Measurements from ENCODE around the gene FAM200A.
"Not testable (repeated sequence)": the region's sequence is repeated elsewhere in the genome, so short reads cannot be mapped to it uniquely, and the experiment has no call there.

The FAM200A gene

DNA sequence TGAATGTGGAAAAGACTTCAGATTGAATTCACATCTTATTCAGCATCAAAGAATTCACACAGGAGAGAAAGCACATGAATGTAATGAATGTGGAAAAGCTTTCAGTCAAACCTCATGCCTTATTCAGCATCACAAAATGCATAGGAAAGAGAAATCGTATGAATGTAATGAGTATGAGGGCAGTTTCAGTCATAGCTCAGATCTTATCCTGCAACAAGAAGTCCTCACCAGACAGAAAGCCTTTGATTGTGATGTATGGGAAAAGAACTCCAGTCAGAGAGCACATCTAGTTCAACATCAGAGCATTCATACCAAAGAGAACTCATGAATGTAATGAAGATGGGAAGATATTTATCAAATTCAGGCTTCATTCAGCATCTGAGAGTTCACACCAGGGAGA, 21.3 kb upstream of the FAM200A start:
- Histone ChIP-seq H3K27ac (ENCODE audit: low read length) (no peak overlapping the region), H3K9ac (ENCODE audit: low read depth, low read length) (no peak overlapping the region), H3K27me3 (ENCODE audit: insufficient read depth, low read length) (no peaks in the 10 kb centered on the region), H3K4me1 (ENCODE audit: insufficient read depth, low read length) (peaks cover 12% of the 10 kb centered on the region; the same call in 1 of the 2 replicates), H3K9me3 (ENCODE audit: insufficient read depth, low read depth, low read length) (no peaks in the 10 kb centered on the region), H3K4me3 (ENCODE audit: low read length) (no peak overlapping the region), H3K36me3 (ENCODE audit: insufficient read depth, low read depth, low read length) (peaks cover 56% of the 10 kb centered on the region)

DNA sequence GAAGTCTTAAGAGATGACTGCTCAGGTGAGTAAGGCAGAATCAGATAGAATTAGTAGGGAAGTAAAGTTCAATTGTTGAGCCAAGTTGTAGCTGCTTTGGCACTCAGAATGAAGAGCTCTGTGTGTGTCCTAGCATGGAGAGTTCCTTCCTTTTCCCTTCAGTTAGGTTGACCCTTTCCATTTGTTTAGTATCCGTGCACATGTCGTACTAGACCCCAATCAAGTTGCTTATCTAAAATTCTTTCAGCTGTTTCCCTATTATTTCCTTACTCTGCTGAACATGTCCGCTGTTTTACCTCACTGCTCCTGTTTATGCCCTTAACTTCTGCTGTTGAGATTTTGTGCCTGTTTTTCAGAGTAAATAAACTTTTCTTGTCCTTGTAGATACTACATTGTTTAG, 19.9 kb upstream of the FAM200A start:
- Histone ChIP-seq H3K9ac (ENCODE audit: low read depth, low read length) (no peak overlapping the region), H3K4me3 (ENCODE audit: low read length) (no peak overlapping the region), H3K4me1 (ENCODE audit: insufficient read depth, low read length) (peaks cover 12% of the 10 kb centered on the region; the same call in 1 of the 2 replicates), H3K27me3 (ENCODE audit: insufficient read depth, low read length) (no peaks in the 10 kb centered on the region), H3K36me3 (ENCODE audit: insufficient read depth, low read depth, low read length) (peaks cover 56% of the 10 kb centered on the region), H3K9me3 (ENCODE audit: insufficient read depth, low read depth, low read length) (no peaks in the 10 kb centered on the region), H3K27ac (ENCODE audit: low read length) (no peak overlapping the region)

DNA sequence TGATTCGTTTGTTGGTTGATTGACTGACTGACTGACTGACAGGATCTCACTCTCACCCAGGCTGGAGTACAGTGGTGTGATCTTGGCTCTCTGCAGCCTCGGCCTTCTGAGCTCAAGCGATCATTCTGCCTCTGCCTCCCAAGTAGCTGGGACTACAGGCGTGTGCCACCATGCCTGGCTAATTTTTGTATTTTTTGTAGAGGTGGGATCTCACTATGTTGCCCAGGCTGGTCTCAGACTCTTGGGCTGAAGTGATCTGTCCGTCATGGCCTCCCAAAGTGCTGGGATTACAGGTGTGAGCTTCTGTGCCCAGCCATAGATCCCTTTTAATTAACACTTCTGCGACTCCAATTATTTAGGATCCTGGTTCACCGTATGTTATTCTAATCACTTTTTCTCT, 16.9 kb upstream of the FAM200A start:
- not testable (repeated sequence) for H3K27ac ChIP-seq (ENCODE audit: low read length); H3K9ac ChIP-seq (ENCODE audit: low read depth, low read length); H3K4me1 ChIP-seq (ENCODE audit: insufficient read depth, low read length); H3K9me3 ChIP-seq (ENCODE audit: insufficient read depth, low read depth, low read length); H3K4me3 ChIP-seq (ENCODE audit: low read length); H3K27me3 ChIP-seq (ENCODE audit: insufficient read depth, low read length)
- peaks cover 79% of the 10 kb centered on the region for H3K36me3 ChIP-seq (ENCODE audit: insufficient read depth, low read depth, low read length)

DNA sequence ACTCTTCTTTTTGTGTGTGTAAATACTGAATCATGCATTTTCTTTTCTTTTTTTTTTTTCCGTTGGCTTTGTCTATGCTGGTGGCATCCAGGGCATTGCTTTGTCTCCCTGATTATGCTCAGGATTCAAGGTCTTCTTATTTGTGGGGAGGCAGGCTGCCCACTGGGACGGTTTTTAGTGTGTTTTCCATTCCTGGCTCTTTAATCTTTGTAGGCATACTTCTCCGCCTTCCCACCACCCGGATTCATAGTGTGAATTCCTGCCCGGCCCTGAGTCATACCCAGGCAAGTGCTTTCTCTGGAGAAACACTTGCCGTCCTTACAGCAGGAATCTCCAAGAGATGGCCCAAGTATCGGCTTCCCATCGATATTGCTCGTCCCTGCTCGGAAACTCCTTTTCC, 11.7 kb upstream of the FAM200A start:
- H3K27ac ChIP-seq (ENCODE audit: low read length): no peak overlapping the region

DNA sequence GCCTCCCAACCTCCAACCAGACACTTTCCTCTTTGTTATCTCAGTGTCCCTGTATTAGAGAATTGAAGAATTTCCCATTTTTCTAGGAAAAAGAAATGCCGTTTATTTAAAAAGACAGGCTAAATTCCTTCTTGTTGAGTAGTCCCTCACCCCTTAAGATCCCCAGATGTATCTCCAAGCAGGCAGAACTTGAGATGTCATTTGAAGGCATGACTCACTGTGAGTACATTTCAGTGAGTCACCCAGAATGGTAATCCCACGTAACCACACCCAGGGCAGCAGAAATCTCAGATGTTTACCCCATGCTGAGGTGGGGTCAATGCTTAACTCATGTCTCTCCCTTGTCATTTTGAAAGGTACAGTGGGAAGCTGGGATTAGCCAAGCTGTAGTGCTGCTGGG, 10.9 kb upstream of the FAM200A start:
- H3K9ac ChIP-seq (ENCODE audit: low read depth, low read length): no peak overlapping the region
- no peaks in the 10 kb centered on the region; the same call in 1 of the 2 replicates for H3K4me1 ChIP-seq (ENCODE audit: insufficient read depth, low read length)
- no peaks in the 10 kb centered on the region for H3K9me3 ChIP-seq (ENCODE audit: insufficient read depth, low read depth, low read length)
- H3K27ac ChIP-seq (ENCODE audit: low read length): no peak overlapping the region
- no peak overlapping the region for H3K4me3 ChIP-seq (ENCODE audit: low read length)
- H3K36me3 ChIP-seq (ENCODE audit: insufficient read depth, low read depth, low read length): peaks cover 63% of the 10 kb centered on the region
- no peaks in the 10 kb centered on the region for H3K27me3 ChIP-seq (ENCODE audit: insufficient read depth, low read length)

More for the DNA sequence above, 11.7 kb upstream of the FAM200A start:
- peaks cover 66% of the 10 kb centered on the region for H3K36me3 ChIP-seq (ENCODE audit: insufficient read depth, low read depth, low read length)
- H3K9ac ChIP-seq (ENCODE audit: low read depth, low read length): no peak overlapping the region
- no peaks in the 10 kb centered on the region for H3K27me3 ChIP-seq (ENCODE audit: insufficient read depth, low read length)
- no peaks in the 10 kb centered on the region; the same call in 1 of the 2 replicates for H3K4me1 ChIP-seq (ENCODE audit: insufficient read depth, low read length)
- H3K4me3 ChIP-seq (ENCODE audit: low read length): no peak overlapping the region
- H3K9me3 ChIP-seq (ENCODE audit: insufficient read depth, low read depth, low read length): no peaks in the 10 kb centered on the region

DNA sequence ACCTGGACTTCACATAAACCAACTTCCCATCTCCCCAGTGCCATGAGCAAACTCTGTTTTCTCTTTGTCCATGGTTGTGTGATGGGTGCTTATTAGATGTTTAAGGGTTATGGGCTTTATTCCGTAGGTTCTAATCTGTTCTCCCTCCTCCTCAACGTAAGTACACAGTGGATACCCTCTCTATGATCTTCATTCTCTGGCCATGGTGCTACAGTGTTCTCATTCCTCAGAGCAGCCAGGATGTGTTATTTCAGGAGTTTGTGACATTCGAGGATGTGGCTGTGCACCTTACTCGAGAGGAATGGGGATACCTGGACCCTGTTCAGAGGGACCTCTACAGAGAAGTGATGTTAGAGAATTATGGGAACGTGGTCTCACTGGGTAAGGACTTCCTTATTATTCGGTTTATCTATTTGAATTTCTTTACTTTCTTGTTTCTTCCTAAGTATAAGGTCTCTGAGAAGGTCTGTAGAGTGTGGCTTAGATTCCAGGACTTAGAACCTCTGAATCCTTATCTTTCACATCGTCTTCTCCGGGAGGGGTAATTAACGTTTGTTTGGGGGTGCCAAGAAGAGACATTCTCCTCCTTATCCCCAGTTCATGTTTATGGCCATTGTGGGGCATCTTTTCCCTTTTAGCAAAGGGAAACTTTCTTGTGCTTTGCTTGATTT, 10.3 kb upstream of the FAM200A start:
- Histone ChIP-seq H3K4me1 (ENCODE audit: insufficient read depth, low read length) (no peaks in the 10 kb centered on the region; the same call in none of the 2 replicates), H3K27ac (ENCODE audit: low read length) (no peak overlapping the region), H3K36me3 (ENCODE audit: insufficient read depth, low read depth, low read length) (peaks cover 64% of the 10 kb centered on the region), H3K27me3 (ENCODE audit: insufficient read depth, low read length) (no peaks in the 10 kb centered on the region), H3K9me3 (ENCODE audit: insufficient read depth, low read depth, low read length) (no peaks in the 10 kb centered on the region), H3K9ac (ENCODE audit: low read depth, low read length) (no peak overlapping the region), H3K4me3 (ENCODE audit: low read length) (no peak overlapping the region)

DNA sequence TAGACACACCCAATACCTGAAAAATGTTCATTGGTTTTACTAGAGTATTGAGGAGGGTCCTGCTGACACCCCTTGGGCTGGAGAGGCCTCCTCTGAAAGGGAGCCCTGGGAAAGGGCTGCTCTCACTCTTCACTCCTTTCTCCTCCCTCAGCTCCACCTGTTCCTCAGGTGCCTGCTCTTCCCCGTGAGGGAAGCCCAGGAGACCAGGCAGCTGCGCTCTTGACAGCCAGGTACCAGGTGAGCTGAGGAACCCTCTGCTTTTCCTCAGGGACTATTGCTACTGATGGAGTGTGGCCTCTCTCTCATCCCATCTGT, 9.8 kb upstream of the FAM200A start:
- no peaks in the 10 kb centered on the region for H3K27me3 ChIP-seq (ENCODE audit: insufficient read depth, low read length)
- no peaks in the 10 kb centered on the region for H3K9me3 ChIP-seq (ENCODE audit: insufficient read depth, low read depth, low read length)
- H3K4me1 ChIP-seq (ENCODE audit: insufficient read depth, low read length): no peaks in the 10 kb centered on the region; the same call in none of the 2 replicates
- no peak overlapping the region for H3K27ac ChIP-seq (ENCODE audit: low read length)
- H3K36me3 ChIP-seq (ENCODE audit: insufficient read depth, low read depth, low read length): peaks cover 69% of the 10 kb centered on the region
- no peak overlapping the region for H3K9ac ChIP-seq (ENCODE audit: low read depth, low read length)
- H3K4me3 ChIP-seq (ENCODE audit: low read length): no peak overlapping the region

DNA sequence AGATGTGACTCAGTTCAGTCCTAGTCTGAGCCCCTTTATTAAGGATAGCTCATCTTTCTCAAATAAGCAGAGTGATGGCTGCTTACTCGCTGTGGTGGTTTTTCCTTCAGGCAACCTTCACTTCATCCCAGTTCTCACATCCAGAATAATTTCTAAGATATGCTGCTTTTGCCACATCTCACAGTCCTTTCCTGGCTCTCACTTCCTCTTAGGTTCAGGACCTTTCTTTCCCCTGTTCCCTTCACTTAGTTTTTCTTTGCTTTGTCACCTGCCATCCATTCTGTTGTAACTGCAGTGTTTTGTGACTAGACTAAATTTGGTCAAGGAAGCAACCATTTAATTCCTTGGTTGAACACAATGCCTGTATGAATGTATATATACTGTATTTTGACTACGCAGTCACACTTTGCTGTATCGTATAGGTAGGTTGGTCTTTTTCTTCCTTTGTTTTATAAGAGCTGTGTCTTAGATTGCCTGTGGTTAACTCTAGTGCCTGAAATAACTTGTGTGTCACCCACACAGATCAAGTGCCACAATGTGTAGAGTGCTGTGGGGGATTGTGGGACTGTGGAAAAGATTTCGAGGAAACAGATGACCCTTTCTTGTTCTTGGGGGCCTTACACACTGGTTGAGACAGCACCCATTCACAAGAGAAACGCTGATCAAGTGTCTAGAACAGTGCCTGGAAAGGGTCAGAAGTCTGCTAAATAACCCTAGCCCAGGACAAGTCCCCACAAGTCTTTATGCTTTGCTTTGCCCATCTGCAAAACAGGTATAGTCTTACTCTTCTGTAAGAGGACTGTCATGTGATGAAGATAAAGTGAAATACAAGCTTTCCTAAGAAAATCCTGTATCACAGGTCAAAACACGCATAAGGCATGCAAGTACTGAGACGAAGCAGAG, 9.2 kb upstream of the FAM200A start:
- Histone ChIP-seq H3K36me3 (ENCODE audit: insufficient read depth, low read depth, low read length) (peaks cover 70% of the 10 kb centered on the region), H3K9ac (ENCODE audit: low read depth, low read length) (0 out of 2 replicates have a peak overlapping the region, but pooled peaks have one; percentile 52), H3K9me3 (ENCODE audit: insufficient read depth, low read depth, low read length) (no peaks in the 10 kb centered on the region), H3K27ac (ENCODE audit: low read length) (no peak overlapping the region), H3K4me3 (ENCODE audit: low read length) (no peak overlapping the region), H3K4me1 (ENCODE audit: insufficient read depth, low read length) (no peaks in the 10 kb centered on the region; the same call in none of the 2 replicates), H3K27me3 (ENCODE audit: insufficient read depth, low read length) (no peaks in the 10 kb centered on the region)

DNA sequence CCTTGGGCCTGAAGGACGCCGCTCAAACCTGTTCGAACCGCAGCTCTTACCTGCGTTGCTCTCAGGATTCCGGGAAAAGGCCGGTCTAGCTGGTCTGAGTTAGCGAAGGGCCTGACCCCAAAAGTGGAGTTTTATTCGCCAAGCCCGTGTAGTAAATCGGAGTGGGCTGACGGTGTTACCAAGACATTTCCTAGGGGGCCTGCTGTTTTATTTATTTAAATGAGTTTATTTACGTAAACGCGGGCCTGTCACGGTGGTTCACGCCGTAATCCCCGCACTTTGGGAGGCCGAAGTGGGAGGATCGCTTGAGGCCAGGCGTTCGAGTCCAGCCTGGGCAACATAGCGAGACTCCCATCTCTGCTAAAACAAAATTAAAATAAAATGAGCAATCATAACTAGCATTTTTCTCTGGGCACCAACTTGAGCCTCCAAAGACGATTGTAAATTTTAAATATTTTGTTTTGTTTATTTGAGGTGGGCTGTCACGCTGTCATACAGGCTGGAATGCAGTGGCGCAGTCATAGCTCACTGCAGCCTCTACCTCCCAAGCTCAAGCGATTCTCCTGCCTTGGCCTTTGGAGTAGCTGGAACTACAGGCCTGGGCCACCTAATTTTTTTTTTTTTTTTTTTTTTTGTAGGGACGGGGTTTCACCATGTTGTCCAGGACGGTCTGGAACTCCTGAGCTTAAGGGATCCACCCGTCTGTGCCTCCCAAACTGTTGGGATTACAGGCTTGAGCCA, 7.4 kb upstream of the FAM200A start:
- H3K9ac ChIP-seq (ENCODE audit: low read depth, low read length): peak overlapping the region; percentile 100
- H3K27me3 ChIP-seq (ENCODE audit: insufficient read depth, low read length): no peaks in the 10 kb centered on the region
- H3K4me3 ChIP-seq (ENCODE audit: low read length): peak overlapping the region; percentile 92
- H3K27ac ChIP-seq (ENCODE audit: low read length): peak overlapping the region; percentile 85
- no peaks in the 10 kb centered on the region; the same call in none of the 2 replicates for H3K4me1 ChIP-seq (ENCODE audit: insufficient read depth, low read length)
- peaks cover 68% of the 10 kb centered on the region for H3K36me3 ChIP-seq (ENCODE audit: insufficient read depth, low read depth, low read length)
- H3K9me3 ChIP-seq (ENCODE audit: insufficient read depth, low read depth, low read length): no peaks in the 10 kb centered on the region

DNA sequence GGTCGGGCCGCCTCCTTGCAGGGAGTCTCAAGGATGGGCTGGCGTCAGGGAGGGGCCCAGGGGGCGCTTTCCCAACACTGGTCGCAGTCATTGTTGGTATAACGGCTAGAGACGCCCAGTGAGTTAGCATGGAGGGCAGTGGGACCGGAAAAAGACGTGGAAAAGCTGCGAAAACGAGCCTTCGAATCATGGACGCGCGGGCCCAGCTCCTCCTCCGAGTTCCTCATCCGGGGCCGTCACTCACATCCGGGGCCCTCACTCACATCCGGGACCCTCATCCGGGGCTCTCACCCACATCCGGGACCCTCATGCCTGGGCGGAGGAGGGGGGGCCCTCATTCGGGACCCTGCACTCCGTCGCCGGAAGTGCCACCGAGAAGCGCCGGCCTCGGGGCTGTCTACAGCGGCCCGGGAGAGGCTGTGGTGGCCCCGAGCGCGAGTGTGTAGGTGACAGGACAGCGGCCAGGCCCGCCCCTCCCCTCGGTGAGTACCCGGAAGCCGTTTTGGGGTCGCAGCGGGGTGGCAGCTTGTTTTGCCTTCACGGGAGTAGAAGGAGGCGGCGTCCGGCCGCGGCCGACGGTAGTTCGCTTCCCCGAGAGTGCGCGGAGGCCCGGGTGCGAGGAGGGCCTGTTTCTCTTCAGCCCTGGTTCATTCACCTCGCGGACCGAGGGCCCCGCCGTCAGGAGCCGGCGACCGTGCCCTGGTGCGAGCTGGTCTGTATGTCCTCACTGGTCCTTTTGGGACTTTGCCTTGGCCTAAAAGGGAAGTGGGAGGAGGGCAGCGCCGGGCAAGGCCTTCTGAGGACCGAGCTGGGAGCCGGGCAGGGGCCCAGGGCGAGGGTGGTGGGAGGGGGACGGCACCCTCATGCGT, 6.6 kb upstream of the FAM200A start, which contains the start of gene ZNF655:
Gene ZNF655, plus strand, starts transcription at position 337 of the 869 bp plus-strand sequence. CDS start 1,918 bp downstream, outside the sequence.
- peak within 1 kb of the TSS; percentile 96 for H3K27ac ChIP-seq (ENCODE audit: low read length)
- no peaks in the 10 kb centered on the region for H3K27me3 ChIP-seq (ENCODE audit: insufficient read depth, low read length)
- no peaks in the 10 kb centered on the region; the same call in none of the 2 replicates for H3K4me1 ChIP-seq (ENCODE audit: insufficient read depth, low read length)
- peaks cover 60% of the 10 kb centered on the region for H3K36me3 ChIP-seq (ENCODE audit: insufficient read depth, low read depth, low read length)
- H3K9ac ChIP-seq (ENCODE audit: low read depth, low read length): peak within 1 kb of the TSS; percentile 100
- no peaks in the 10 kb centered on the region for H3K9me3 ChIP-seq (ENCODE audit: insufficient read depth, low read depth, low read length)
- H3K4me3 ChIP-seq (ENCODE audit: low read length): peak within 1 kb of the TSS; percentile 92

DNA sequence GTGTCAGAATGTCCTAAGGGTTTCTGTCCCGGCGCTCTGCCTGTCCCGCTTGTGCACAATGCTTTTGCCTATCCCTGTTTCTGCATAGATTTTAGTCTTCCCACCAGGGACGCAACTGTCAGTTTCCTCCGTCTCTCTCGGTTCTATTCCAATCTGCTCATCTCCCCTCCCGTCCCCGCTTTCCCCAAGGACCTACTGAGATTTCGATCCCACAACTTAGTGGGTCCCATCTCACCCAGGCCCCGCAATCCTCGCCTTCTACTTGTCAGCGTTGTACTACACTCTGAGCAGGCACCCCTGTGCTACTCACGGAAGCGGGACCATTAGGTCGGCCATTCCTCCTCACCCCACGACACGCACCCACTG, 6.0 kb upstream of the FAM200A start:
- Histone ChIP-seq H3K4me3 (ENCODE audit: low read length) (peak overlapping the region; percentile 92), H3K9me3 (ENCODE audit: insufficient read depth, low read depth, low read length) (no peaks in the 10 kb centered on the region), H3K27me3 (ENCODE audit: insufficient read depth, low read length) (no peaks in the 10 kb centered on the region), H3K27ac (ENCODE audit: low read length) (peak overlapping the region; percentile 96), H3K9ac (ENCODE audit: low read depth, low read length) (peak overlapping the region; percentile 100), H3K36me3 (ENCODE audit: insufficient read depth, low read depth, low read length) (peaks cover 55% of the 10 kb centered on the region), H3K4me1 (ENCODE audit: insufficient read depth, low read length) (no peaks in the 10 kb centered on the region; the same call in none of the 2 replicates)
